Cardiac fibroblast (primary cell): Measurements from ENCODE around the gene ACTR3C.
A peak's percentile ranks its signal among the peaks of the same experiment; 100 is the strongest.

Experiments used
- DNase-seq, 2 donors: peaks; one replicate each; pipeline versions ENCODE4 v3.0.0 to v3.0.0-alpha.2; 2010; ENCODE audit warnings: low read depth in 2 of 2
- H3K4me3 ChIP-seq, 2 donors: replicated peaks in 1 of 2; 1 replicate in 1 of 2; 2 replicates in 1 of 2; pipeline ENCODE4 v1.5.1; 2011; ENCODE audit warnings: low read depth in 2 of 2, low read length in 2 of 2, mild to moderate bottlenecking in 2 of 2, moderate library complexity in 1 of 2
- TF ChIP-seq, protein P1 (sequence below): IDR thresholded peaks from one replicate; pipeline ENCODE4 v1.5.1; 2011; ENCODE audit warnings: low read depth, mild to moderate bottlenecking, low read length, inconsistent platforms

The ACTR3C gene

GRCh38 chr7:150346922-150347321 is 23.6 kb upstream of the ACTR3C start:
- TF ChIP-seq, protein P1, sequence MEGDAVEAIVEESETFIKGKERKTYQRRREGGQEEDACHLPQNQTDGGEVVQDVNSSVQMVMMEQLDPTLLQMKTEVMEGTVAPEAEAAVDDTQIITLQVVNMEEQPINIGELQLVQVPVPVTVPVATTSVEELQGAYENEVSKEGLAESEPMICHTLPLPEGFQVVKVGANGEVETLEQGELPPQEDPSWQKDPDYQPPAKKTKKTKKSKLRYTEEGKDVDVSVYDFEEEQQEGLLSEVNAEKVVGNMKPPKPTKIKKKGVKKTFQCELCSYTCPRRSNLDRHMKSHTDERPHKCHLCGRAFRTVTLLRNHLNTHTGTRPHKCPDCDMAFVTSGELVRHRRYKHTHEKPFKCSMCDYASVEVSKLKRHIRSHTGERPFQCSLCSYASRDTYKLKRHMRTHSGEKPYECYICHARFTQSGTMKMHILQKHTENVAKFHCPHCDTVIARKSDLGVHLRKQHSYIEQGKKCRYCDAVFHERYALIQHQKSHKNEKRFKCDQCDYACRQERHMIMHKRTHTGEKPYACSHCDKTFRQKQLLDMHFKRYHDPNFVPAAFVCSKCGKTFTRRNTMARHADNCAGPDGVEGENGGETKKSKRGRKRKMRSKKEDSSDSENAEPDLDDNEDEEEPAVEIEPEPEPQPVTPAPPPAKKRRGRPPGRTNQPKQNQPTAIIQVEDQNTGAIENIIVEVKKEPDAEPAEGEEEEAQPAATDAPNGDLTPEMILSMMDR: no peak
- no peak for DNase-seq
- no peak overlapping the region for H3K4me3 ChIP-seq

- TF ChIP-seq, protein P1: no peak
- DNase-seq: no peak
- H3K4me3 ChIP-seq: no peak overlapping the region
Observed at GRCh38 chr7:150345012-150345411, 21.7 kb upstream of the ACTR3C start.

- TF ChIP-seq, protein P1: no peak
- H3K4me3 ChIP-seq: no peak overlapping the region
- no peak for DNase-seq
Observed at GRCh38 chr7:150344299-150344698, 21.0 kb upstream of the ACTR3C start.

- TF ChIP-seq, protein P1: no peak
- DNase-seq: no peak
- H3K4me3 ChIP-seq: no peak overlapping the region
Observed at GRCh38 chr7:150343225-150343624, 19.9 kb upstream of the ACTR3C start.

DNA sequence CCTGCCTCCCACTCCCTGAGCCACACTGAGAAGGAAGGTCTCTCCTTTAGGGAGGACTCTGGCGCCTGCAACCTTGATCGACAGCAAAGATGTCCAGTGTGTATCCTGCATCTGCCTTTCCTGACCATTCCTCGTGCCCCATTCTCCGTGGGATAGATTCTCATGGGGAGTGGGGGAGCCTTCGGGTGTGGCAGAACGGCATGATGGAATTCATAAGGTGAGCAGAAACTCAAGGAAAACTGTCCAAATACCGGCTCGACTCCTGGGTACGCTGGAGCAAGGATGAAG is 18.7 kb upstream of the ACTR3C start:
- no peak overlapping the region for H3K4me3 ChIP-seq
- no peak for DNase-seq
- TF ChIP-seq, protein P1: no peak

DNA sequence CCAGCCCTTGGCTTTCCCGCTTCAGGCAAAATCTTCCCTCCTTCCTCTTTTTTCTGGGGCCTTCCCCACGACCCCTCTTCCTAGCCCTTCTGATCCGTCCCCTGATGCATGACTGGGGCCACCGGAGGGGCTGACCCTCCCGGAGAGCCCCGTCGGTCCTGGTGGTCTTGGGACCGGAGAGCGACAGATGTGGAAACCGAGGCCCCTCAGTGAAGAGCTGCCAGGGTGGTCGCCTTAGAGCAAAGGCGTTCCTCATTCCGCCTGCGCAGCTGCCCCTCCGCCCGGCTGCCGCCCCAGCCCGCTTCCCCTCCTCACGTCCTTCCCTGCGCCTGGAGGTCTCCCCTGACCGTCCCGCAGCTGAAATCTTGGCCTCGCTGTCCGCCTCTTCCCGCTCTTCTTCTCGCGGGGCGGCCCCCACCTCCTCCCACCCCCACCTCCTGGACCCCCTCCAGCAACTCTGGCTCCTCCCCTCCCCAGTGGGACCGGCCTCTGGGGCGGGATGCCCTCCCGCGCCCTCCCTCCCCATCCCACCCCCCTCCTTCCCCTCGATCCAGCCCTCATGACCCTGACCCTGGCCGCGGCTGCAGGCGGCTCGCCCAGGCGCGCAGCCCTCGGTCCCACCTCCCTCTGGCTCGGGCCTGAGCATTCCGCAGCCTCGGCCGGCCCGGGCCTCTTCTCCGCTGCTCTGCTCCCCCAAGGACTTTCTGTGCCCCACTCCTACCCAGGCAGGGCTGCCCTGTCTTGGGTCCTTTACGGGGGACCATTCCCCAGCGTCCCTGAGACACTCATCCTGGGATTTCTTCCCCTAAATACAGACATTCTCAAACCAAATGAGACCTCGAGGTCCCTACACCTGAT is 18.1 kb upstream of the ACTR3C start, which contains the start of gene RARRES2:
Gene RARRES2 (minus strand): TSS at position 367 of the 858 bp plus-strand sequence. CDS start 1,020 bp downstream, outside the sequence.
- TF ChIP-seq, protein P1: no peak
- peak; percentile 32 to 79 for DNase-seq
- peak within 1 kb of the TSS; percentile 50 to 58 for H3K4me3 ChIP-seq
